Astrocyte (in vitro differentiated cells and primary cell): ENCODE measurements around the gene CTDP1. TPM values are rescaled to one million over a fixed set of nuclear protein-coding genes. Genes with fewer than 3 reads are reported as not detected.

Source experiments
- DNase-seq: peaks from one replicate; pipeline ENCODE4 v3.0.0-alpha.2; 2010; ENCODE audit warnings: low read depth
- FAIRE-seq: peaks from 2 replicates; lab custom pipeline; 2011; peaks lifted over from hg19 to GRCh38; lab: Jason Lieb, UNC
- H2AFZ ChIP-seq: 2 replicates; pipeline ENCODE4 v1.6.0; 2012; ENCODE audit warnings: low read depth, low read length, inconsistent platforms
- H3K27ac ChIP-seq: 2 replicates; pipeline ENCODE4 v1.5.1; 2011; ENCODE audit warnings: low read depth, low read length, inconsistent platforms
- H3K27me3 ChIP-seq: 2 replicates; pipeline ENCODE4 v1.6.0; 2011; ENCODE audit warnings: low read length, inconsistent platforms; ENCODE audit not compliant: insufficient read depth
- H3K36me3 ChIP-seq: 2 replicates; pipeline ENCODE4 v1.5.1; 2011; ENCODE audit warnings: low read length, inconsistent platforms; ENCODE audit not compliant: insufficient read depth
- H3K4me1 ChIP-seq: 2 replicates; pipeline ENCODE4 v1.5.1; 2011; ENCODE audit warnings: low read length, inconsistent platforms; ENCODE audit not compliant: insufficient read depth
- H3K4me2 ChIP-seq: 2 replicates; pipeline ENCODE4 v1.6.0; 2012; ENCODE audit warnings: low read length, inconsistent platforms
- H3K4me3 ChIP-seq: 2 replicates; pipeline ENCODE4 v1.5.1; 2011; ENCODE audit warnings: low read depth, mild to moderate bottlenecking, low read length, inconsistent platforms; ENCODE audit not compliant: insufficient read depth
- H3K79me2 ChIP-seq: 2 replicates; pipeline ENCODE4 v1.6.0; 2012; ENCODE audit warnings: mild to moderate bottlenecking, low read length, inconsistent platforms; ENCODE audit not compliant: insufficient read depth
- H3K9ac ChIP-seq: 2 replicates; pipeline ENCODE4 v1.6.0; 2012; ENCODE audit warnings: mild to moderate bottlenecking, low read length, inconsistent platforms
- H3K9me3 ChIP-seq: 2 replicates; pipeline ENCODE4 v1.5.1; 2012; ENCODE audit warnings: low read depth, mild to moderate bottlenecking, low read length, inconsistent platforms; ENCODE audit not compliant: insufficient read depth
- H4K20me1 ChIP-seq: 2 replicates; pipeline ENCODE4 v1.6.0; 2012; ENCODE audit warnings: low read length, inconsistent platforms; ENCODE audit not compliant: insufficient read depth
- H3K27ac Mint-ChIP-seq: one replicate; pipeline ENCODE4 v1.8.0; 2021; ENCODE audit warnings: mild to moderate bottlenecking, mixed read lengths; ENCODE audit not compliant: unreplicated experiment
- H3K27me3 Mint-ChIP-seq: one replicate; pipeline ENCODE4 v1.8.0; 2021; ENCODE audit warnings: low read depth, mixed read lengths; ENCODE audit not compliant: unreplicated experiment
- H3K36me3 Mint-ChIP-seq: one replicate; pipeline ENCODE4 v1.8.0; 2021; ENCODE audit warnings: low read depth, mixed read lengths; ENCODE audit not compliant: unreplicated experiment
- H3K4me1 Mint-ChIP-seq: one replicate; pipeline ENCODE4 v1.8.0; 2021; ENCODE audit warnings: low read depth, mixed read lengths; ENCODE audit not compliant: unreplicated experiment
- H3K4me3 Mint-ChIP-seq: one replicate; pipeline ENCODE4 v1.8.0; 2021; ENCODE audit warnings: mild to moderate bottlenecking, moderate library complexity, mixed read lengths; ENCODE audit not compliant: unreplicated experiment
- H3K9me3 Mint-ChIP-seq: one replicate; pipeline ENCODE4 v1.8.0; 2021; ENCODE audit warnings: mild to moderate bottlenecking, mixed read lengths; ENCODE audit not compliant: unreplicated experiment
- EZH2 ChIP-seq: IDR thresholded peaks from 2 replicates; pipeline ENCODE4 v1.6.1; 2012; ENCODE audit warnings: mild to moderate bottlenecking, low read length, inconsistent platforms; ENCODE audit not compliant: insufficient read depth
- total RNA-seq: library from RNA; stranded (reverse); gene quantifications from 2 replicates; pipeline ENCODE4 v1.2.1, GENCODE V29; 2021
- TF ChIP-seq, protein P1 (sequence below): IDR thresholded peaks from 2 replicates; pipeline ENCODE4 v1.5.1; 2011; ENCODE audit warnings: low read depth, mild to moderate bottlenecking, inconsistent platforms, low read length, moderate library complexity; ENCODE audit not compliant: insufficient read depth

The CTDP1 gene
- total RNA-seq, 1 donor from 2014 or later, result 31.7 TPM

DNA sequence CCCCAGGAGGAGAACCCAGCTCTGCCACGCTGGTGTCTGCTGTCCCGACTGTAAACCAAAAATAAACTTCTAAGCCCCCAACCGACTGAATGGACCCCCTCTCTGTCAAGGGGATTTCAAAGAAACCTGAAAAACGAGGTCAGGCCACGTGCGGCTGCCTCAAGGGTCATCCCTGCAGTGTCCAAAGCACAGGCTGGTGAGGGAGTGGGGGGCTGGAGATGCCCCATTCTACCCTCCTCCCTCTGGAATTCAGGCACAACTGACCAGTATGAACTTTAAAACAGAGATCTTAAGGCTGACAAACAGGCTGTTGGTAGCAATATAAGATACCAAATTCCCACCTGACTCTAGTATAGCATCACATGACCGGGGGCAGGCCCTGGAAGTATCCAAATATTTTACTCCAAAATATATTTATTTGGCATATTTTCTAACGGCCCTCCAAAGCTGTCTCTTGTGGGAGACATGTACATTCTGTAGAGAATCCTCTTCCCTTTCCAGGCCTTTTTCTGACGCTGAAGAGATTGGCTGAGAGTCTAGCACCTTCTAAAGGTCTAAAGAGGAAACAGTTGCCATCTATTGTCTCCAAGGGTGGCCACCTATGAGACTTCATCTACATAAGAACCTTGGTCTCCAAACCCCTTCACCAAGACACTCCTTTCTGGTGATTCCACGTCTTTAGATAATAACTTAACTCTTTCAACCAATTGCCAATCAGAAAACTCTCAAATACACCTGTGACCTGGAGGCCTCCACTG lies 40.4 kb upstream of the CTDP1 start:
- peak overlapping the region; percentile 26 for H3K27ac Mint-ChIP-seq

DNA sequence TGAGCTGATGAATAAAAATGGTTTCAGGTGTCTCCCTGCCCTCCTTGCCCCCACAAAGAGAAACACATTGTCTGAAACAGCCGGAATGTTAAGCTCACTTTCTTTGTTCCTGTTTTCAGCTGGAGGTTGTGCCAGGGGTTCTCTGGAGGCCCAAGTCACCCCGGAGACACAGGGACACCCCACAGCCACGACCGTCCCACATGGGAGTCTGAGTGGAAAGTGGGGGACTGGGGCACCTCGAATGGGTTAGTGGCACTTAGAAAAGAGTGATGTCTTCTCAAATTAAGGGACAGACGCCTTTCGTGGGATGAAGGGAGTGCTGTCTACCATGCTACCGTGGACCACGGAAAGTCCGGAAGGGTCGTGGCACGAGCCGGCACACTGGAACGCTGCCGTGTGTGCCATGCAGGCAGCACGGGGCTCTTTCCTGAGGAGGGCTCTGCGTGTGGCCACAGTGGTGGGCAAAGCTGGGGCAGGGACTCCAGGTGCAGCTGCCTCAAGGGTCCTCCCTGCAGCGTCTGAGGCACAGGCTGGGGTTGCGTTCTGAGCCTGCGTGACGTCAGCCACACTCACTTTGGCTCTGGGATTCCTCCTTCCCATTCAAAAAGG lies 39.4 kb upstream of the CTDP1 start:
- no peaks in the 10 kb centered on the region for H3K79me2 ChIP-seq
- H3K4me1 ChIP-seq, result no peaks in the 10 kb centered on the region
- Mint-ChIP-seq H3K4me3 (no peak overlapping the region), H3K27ac (no peak overlapping the region), H3K36me3 (no peaks in the 10 kb centered on the region), H3K27me3 (peaks cover 22% of the 10 kb centered on the region), H3K9me3 (no peaks in the 10 kb centered on the region), H3K4me1 (no peaks in the 10 kb centered on the region)
- no peaks in the 10 kb centered on the region for H3K9me3 ChIP-seq
- no peak overlapping the region for H3K4me3 ChIP-seq
- no peak overlapping the region for H3K27ac ChIP-seq
- no peak overlapping the region for H3K4me2 ChIP-seq
- DNase-seq, result no peak
- FAIRE-seq, result no peak
- no peaks in the 10 kb centered on the region for H4K20me1 ChIP-seq
- no peak overlapping the region for H2AFZ ChIP-seq
- TF ChIP-seq, protein P1, sequence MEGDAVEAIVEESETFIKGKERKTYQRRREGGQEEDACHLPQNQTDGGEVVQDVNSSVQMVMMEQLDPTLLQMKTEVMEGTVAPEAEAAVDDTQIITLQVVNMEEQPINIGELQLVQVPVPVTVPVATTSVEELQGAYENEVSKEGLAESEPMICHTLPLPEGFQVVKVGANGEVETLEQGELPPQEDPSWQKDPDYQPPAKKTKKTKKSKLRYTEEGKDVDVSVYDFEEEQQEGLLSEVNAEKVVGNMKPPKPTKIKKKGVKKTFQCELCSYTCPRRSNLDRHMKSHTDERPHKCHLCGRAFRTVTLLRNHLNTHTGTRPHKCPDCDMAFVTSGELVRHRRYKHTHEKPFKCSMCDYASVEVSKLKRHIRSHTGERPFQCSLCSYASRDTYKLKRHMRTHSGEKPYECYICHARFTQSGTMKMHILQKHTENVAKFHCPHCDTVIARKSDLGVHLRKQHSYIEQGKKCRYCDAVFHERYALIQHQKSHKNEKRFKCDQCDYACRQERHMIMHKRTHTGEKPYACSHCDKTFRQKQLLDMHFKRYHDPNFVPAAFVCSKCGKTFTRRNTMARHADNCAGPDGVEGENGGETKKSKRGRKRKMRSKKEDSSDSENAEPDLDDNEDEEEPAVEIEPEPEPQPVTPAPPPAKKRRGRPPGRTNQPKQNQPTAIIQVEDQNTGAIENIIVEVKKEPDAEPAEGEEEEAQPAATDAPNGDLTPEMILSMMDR, result no peak
- no peak for TF ChIP-seq EZH2
- no peak overlapping the region for H3K9ac ChIP-seq
- H3K36me3 ChIP-seq, result no peaks in the 10 kb centered on the region
- peaks cover 24% of the 10 kb centered on the region for H3K27me3 ChIP-seq

More for the DNA sequence above, 40.4 kb upstream of the CTDP1 start:
- TF ChIP-seq, protein P1, result no peak
- no peak for TF ChIP-seq EZH2
- Mint-ChIP-seq H3K36me3 (no peaks in the 10 kb centered on the region), H3K4me1 (peaks cover 5% of the 10 kb centered on the region), H3K9me3 (no peaks in the 10 kb centered on the region), H3K27me3 (peaks cover 15% of the 10 kb centered on the region), H3K4me3 (no peak overlapping the region)
- no peak overlapping the region for H2AFZ ChIP-seq
- H3K36me3 ChIP-seq, result no peaks in the 10 kb centered on the region
- peaks cover 20% of the 10 kb centered on the region for H3K27me3 ChIP-seq
- no peak overlapping the region for H3K4me2 ChIP-seq
- no peak overlapping the region for H3K4me3 ChIP-seq
- H3K9me3 ChIP-seq, result no peaks in the 10 kb centered on the region
- H3K27ac ChIP-seq, result no peak overlapping the region
- FAIRE-seq, result no peak
- H4K20me1 ChIP-seq, result no peaks in the 10 kb centered on the region
- DNase-seq, result no peak
- no peaks in the 10 kb centered on the region for H3K4me1 ChIP-seq
- no peaks in the 10 kb centered on the region for H3K79me2 ChIP-seq
- no peak overlapping the region for H3K9ac ChIP-seq

DNA sequence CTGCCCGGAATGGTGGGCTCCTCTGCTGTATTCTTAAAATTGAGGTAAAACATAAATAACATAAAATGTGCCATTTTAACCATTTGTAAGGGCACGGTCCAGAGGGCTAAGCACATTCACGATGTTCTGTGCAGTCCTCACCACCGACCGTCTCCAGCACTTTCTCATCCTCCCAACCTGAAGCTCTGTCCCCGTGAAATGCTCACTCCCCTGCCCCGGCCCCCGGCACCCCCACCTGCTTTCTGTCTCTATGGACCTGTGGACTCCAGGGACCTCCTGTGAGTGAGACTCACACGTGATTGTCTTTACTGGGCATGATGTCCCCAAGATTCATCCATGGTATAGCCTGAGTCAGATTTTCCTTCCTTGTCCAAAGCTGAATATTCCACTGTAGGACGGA lies 38.7 kb upstream of the CTDP1 start:
- Histone ChIP-seq H2AFZ (no peak overlapping the region), H3K9ac (no peak overlapping the region), H3K4me2 (no peak overlapping the region), H3K27ac (no peak overlapping the region), H3K4me1 (no peaks in the 10 kb centered on the region), H3K9me3 (no peaks in the 10 kb centered on the region), H3K79me2 (no peaks in the 10 kb centered on the region), H3K4me3 (no peak overlapping the region), H3K36me3 (no peaks in the 10 kb centered on the region), H3K27me3 (peaks cover 24% of the 10 kb centered on the region), H4K20me1 (no peaks in the 10 kb centered on the region)
- TF ChIP-seq EZH2, result no peak
- TF ChIP-seq, protein P1, result no peak
- H3K9me3 Mint-ChIP-seq, result no peaks in the 10 kb centered on the region
- no peaks in the 10 kb centered on the region for H3K36me3 Mint-ChIP-seq
- DNase-seq (no peak), FAIRE-seq (no peak)
- no peak overlapping the region for H3K4me3 Mint-ChIP-seq
- H3K27me3 Mint-ChIP-seq, result peaks cover 24% of the 10 kb centered on the region
- no peaks in the 10 kb centered on the region for H3K4me1 Mint-ChIP-seq
- no peak overlapping the region for H3K27ac Mint-ChIP-seq
